Pancreas (tissue), 10 donors: ENCODE data around the gene APBA2. TPM values are rescaled to one million over a fixed set of nuclear protein-coding genes. Genes with fewer than 3 reads are reported as not detected.

ENCODE experiments used
- ATAC-seq, 4 donors: fragments of 200-7000 bp; cut with Tn5 transposase; one replicate each; pipeline versions ENCODE4 v1.8.0 to v1.9.1; 2020; ENCODE audit warnings: mild to moderate bottlenecking in 4 of 4, moderate library complexity in 4 of 4
- DNase-seq, 6 donors: peaks; one replicate each; pipeline ENCODE4 v3.0.0-alpha.2; 2020
- FAIRE-seq: peaks from 2 replicates; lab custom pipeline; 2012; peaks lifted over from hg19 to GRCh38; lab: Jason Lieb, UNC
- H3K27ac ChIP-seq, 4 donors: fragments of 200-600 bp; sonication (generic); 1 replicate in 3 of 4; 2 replicates in 1 of 4; pipeline versions ENCODE4 v1.5.0 to v1.8.0; 2020
- H3K27me3 ChIP-seq, 4 donors: fragments of 200-600 bp; one replicate each; pipeline ENCODE4 v1.8.0; 2021
- H3K36me3 ChIP-seq, 3 donors: fragments of 200-600 bp; sonication (generic) in 1 of 3; one replicate each; pipeline versions ENCODE4 v1.5.0 to v1.8.0; 2020 to 2021
- H3K4me1 ChIP-seq, 3 donors: fragments of 200-600 bp; one replicate each; pipeline ENCODE4 v1.8.0; 2021
- H3K4me3 ChIP-seq, 4 donors: fragments of 200-600 bp; sonication (generic) in 2 of 4; one replicate each; pipeline versions ENCODE4 v1.5.0 to v1.8.0; 2020 to 2021
- H3K9me3 ChIP-seq, 4 donors: fragments of 200-600 bp; one replicate each; pipeline ENCODE4 v1.8.0; 2021
- WGBS, 2 donors: extraction: QIAGEN DNeasy Blood & Tissue Kit; methylation state at CpG; one replicate each; pipeline ENCODE4 v1.1.7; 2013; 5-methylcytosine and 5-hydroxymethylcytosine counted together
- intact Hi-C, 3 donors: fragments of 100-400 bp; cut with DNase I; formaldehyde crosslinking; loops; one replicate each; pipeline versions ENCODE4 v1.11.1 to v1.14.2; 2022
- polyA plus RNA-seq, 2 donors: library from polyadenylated mRNA; stranded (reverse); fragments of 200-250 nt; gene quantifications; one replicate each; pipeline ENCODE4 v1.2.3, GENCODE V29; 2013
- total RNA-seq, 6 donors: library from RNA; stranded (reverse); fragmentation: NEBNext Ultra II Directional in 4 of 6; extraction: Animal tissue kit (Norgen Biotek cat#: 25700) in 4 of 6; gene quantifications; one replicate each; pipeline versions ENCODE4 v1.2.1 to v1.2.4, GENCODE V29; 2021 to 2023
- TF ChIP-seq, protein P1 (sequence below), 4 donors: fragments of 200-600 bp; sonication (generic) in 3 of 4; IDR thresholded peaks; one replicate each; pipeline versions ENCODE4 v1.5.0 to v1.8.0; 2021; ENCODE audit warnings: antibody characterized with exemption in 4 of 4
- donor health status: healthy with polysubstance abuse.
- donor health status: DM: no; HTN: no; CAD: no; lungs with moderate emphysema.
- donor health status: DM: no; HTN: no; CAD: no.
- donor health status: control.
- donor health status: control.
- donor health status: Bipolar disorder and iron deficiency.
- donor health status: DM: yes; HTN: yes; CAD: no.
- donor health status: DM: no; HTN: no; CAD: no.
- donor health status: DM: no; HTN: no; CAD: no.
- donor health status: DM: yes; HTN: yes; CAD: no.

The APBA2 gene
- total and polyA plus RNA-seq, 8 donors, result 3.9 to 10.3 (median 6.7) TPM

GRCh38 chr15:28915041-28915810 is 29.5 kb downstream of the APBA2 start:
- ATAC-seq (peak in 2 of 4 donors; percentile 18 to 22), FAIRE-seq (no peak), DNase-seq (peak in 1 of 6 donors; percentile 3)
- no peak overlapping the region for H3K4me3 ChIP-seq
- intact Hi-C loops, result no loop called here
- no peaks in the 10 kb centered on the region for H3K36me3 ChIP-seq
- WGBS, 2 donors, result 88% methylated on average over 3 of the region's 3 CpGs
- no peaks in the 10 kb centered on the region for H3K27me3 ChIP-seq
- no peaks in the 10 kb centered on the region for H3K4me1 ChIP-seq
- H3K9me3 ChIP-seq, result no peaks in the 10 kb centered on the region
- H3K27ac ChIP-seq, result no peak overlapping the region
- TF ChIP-seq, protein P1, sequence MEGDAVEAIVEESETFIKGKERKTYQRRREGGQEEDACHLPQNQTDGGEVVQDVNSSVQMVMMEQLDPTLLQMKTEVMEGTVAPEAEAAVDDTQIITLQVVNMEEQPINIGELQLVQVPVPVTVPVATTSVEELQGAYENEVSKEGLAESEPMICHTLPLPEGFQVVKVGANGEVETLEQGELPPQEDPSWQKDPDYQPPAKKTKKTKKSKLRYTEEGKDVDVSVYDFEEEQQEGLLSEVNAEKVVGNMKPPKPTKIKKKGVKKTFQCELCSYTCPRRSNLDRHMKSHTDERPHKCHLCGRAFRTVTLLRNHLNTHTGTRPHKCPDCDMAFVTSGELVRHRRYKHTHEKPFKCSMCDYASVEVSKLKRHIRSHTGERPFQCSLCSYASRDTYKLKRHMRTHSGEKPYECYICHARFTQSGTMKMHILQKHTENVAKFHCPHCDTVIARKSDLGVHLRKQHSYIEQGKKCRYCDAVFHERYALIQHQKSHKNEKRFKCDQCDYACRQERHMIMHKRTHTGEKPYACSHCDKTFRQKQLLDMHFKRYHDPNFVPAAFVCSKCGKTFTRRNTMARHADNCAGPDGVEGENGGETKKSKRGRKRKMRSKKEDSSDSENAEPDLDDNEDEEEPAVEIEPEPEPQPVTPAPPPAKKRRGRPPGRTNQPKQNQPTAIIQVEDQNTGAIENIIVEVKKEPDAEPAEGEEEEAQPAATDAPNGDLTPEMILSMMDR (IDR thresholded peaks at IDR 0.05), result no peak

DNA sequence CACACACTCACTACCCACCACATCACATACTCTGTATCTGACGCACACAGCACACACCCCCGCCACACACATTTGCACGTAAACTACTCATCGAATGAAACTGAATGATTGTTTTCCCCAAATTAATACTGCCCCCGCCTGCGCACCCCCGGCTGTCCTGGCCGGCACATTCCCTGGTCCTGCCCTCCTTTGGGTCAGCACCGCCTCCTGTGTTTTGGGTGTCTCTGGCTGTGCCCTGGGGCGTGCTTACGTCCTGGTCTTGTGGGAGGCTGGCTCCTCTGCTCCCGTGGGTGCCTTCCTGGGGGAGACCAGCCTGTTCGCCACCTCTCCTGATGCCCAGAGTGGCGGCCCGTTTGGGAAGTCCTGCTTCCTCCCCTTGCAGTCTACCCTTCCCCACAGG is 30.2 kb downstream of the APBA2 start:
- H3K4me3 ChIP-seq, result no peak overlapping the region
- no peaks in the 10 kb centered on the region for H3K4me1 ChIP-seq
- ATAC-seq (no peak), FAIRE-seq (no peak), DNase-seq (peak in 2 of 6 donors; percentile 34 to 48)
- H3K27me3 ChIP-seq, result no peaks in the 10 kb centered on the region
- intact Hi-C loops, result no loop called here
- no peaks in the 10 kb centered on the region for H3K36me3 ChIP-seq
- no peak overlapping the region for H3K27ac ChIP-seq
- WGBS, 2 donors, result 90 to 91% methylated on average over 15 of the region's 15 CpGs
- TF ChIP-seq, protein P1 (IDR thresholded peaks at IDR 0.05), result no peak
- no peaks in the 10 kb centered on the region for H3K9me3 ChIP-seq

DNA sequence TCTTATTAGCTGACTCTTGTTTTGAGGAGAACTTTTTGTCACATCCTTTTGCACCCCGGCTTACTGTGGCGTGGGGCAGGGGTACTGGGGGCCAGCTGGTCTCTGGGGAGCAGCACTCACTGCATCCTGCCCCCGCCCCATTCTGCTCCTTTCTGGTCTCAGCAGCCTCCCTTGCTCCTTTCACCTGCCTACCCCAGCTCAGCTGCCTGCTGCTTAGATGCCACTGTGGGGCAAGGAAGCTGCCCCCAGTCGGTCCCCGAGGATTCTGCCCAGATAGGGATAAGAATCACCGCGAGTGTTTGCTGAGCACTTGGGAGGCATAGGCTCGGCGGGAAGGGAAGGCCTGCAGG is 32.0 kb downstream of the APBA2 start:
- no peaks in the 10 kb centered on the region for H3K4me1 ChIP-seq
- no peaks in the 10 kb centered on the region for H3K36me3 ChIP-seq
- no peak for ATAC-seq
- DNase-seq, result no peak
- H3K27ac ChIP-seq, result no peak overlapping the region
- no peak for FAIRE-seq
- 75 to 79% methylated on average over 9 of the region's 9 CpGs for WGBS, 2 donors
- H3K4me3 ChIP-seq, result no peak overlapping the region
- no peaks in the 10 kb centered on the region for H3K27me3 ChIP-seq
- H3K9me3 ChIP-seq, result no peaks in the 10 kb centered on the region
- intact Hi-C loops, result no loop called here
- TF ChIP-seq, protein P1 (IDR thresholded peaks at IDR 0.05), result no peak

DNA sequence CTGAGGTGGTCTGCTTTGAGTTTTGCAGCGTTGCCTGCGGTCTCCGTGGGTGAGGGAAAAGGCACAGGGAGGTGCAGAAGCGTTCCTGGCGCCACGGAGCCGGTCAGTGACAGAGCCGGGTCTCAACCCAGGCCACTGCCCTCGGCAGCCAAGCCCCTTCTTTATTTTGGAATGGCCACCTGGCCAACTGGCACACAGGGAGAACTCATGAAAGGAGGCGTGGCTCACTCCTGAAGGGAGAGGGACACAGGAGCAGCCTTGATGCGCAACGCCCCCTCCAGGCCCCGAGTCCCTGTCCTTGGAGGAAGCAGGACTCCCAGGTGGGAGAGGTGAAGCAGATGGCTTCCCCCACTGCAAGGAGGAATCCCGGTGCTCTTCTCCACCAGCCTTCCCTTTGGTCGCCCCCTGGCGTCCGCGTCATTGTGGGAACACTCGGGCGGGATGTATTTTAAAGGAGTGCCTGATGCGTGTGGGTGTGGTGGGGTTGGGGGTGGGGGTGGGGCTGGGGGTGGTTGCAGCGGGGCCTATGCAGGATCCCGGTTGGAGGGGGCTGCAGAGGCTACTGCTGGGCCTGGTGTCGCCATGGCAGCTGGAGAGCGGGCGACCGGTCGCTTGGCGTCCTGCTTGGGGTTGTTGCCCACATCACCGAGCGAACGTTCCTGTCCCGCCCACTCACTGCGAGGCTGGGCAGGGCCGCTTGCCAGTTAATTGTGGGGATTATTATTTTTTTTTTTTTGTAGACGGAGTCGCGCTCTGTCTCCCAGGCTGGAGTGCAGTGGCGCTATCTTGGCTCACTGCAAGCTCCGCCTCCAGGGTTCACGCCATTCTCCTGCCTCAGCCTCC is 32.6 kb downstream of the APBA2 start:
- TF ChIP-seq, protein P1 (IDR thresholded peaks at IDR 0.05), result no peak
- Histone ChIP-seq H3K4me1 (no peaks in the 10 kb centered on the region), H3K9me3 (no peaks in the 10 kb centered on the region), H3K4me3 (no peak overlapping the region), H3K36me3 (no peaks in the 10 kb centered on the region), H3K27me3 (no peaks in the 10 kb centered on the region), H3K27ac (no peak overlapping the region)
- ATAC-seq (no peak), FAIRE-seq (no peak), DNase-seq (peak in 2 of 6 donors; percentile 45 to 54)
- intact Hi-C loops, result no loop called here
- WGBS, 2 donors, result 68 to 69% methylated on average over 34 to 41 of the region's 41 CpGs
